Measurements from ENCODE around the gene GAS2L3. TPM values are rescaled to one million over a fixed set of nuclear protein-coding genes. Genes with fewer than 3 reads are reported as not detected.

Gene GAS2L3
- total RNA-seq, 1 donor from 2014 or later: 17.5 TPM

- no peak overlapping the region for H3K4me3 Mint-ChIP-seq
Measured at GRCh38 chr12:100566887-100567637, 6.4 kb upstream of the GAS2L3 start.

DNA sequence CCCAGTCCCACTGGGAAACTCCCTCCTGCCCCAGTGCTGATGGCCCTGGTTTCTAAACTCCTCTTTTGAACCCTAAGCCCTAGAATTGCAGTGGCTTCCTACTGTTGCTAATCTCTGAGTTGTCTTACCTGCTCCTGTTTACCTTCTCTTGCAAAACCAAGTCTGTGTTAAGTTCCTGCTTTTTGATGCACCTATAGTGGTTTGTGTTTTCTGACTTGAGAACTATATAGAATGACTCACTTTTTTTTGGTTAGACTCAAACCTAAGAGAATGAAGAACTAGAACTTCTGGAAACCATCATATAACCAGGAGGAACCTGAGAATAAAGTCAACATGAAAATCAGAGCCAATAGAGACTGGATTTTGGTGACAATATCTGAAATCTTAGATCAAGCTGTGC is 5.5 kb upstream of the GAS2L3 start:
- Mint-ChIP-seq H3K9me3 (no peaks in the 10 kb centered on the region), H3K36me3 (no peaks in the 10 kb centered on the region), H3K27ac (no peak overlapping the region), H3K4me3 (no peak overlapping the region), H3K27me3 (ENCODE audit: low read depth) (peaks cover 61% of the 10 kb centered on the region), H3K4me1 (peaks cover under 1% of the 10 kb centered on the region)
- DNase-seq (ENCODE audit: low spot score in 2 of 2, unreplicated experiment in 2 of 2): no peak
- no peak for TF ChIP-seq CTCF (IDR thresholded peaks at IDR 0.05; ENCODE audit: unreplicated experiment)

More at GRCh38 chr12:100566887-100567637, 6.4 kb upstream of the GAS2L3 start:
- no peak for DNase-seq (ENCODE audit: low spot score in 2 of 2, unreplicated experiment in 2 of 2)
- Mint-ChIP-seq H3K36me3 (no peaks in the 10 kb centered on the region), H3K27ac (no peak overlapping the region), H3K4me1 (no peaks in the 10 kb centered on the region), H3K9me3 (no peaks in the 10 kb centered on the region), H3K27me3 (ENCODE audit: low read depth) (peaks cover 60% of the 10 kb centered on the region)
- TF ChIP-seq CTCF (IDR thresholded peaks at IDR 0.05; ENCODE audit: unreplicated experiment): no peak

- peaks cover 36% of the 10 kb centered on the region for H3K27me3 Mint-ChIP-seq (ENCODE audit: low read depth)
- no peaks in the 10 kb centered on the region for H3K9me3 Mint-ChIP-seq
- H3K4me1 Mint-ChIP-seq: peaks cover 12% of the 10 kb centered on the region
- H3K36me3 Mint-ChIP-seq: no peaks in the 10 kb centered on the region
- no peak for TF ChIP-seq CTCF (IDR thresholded peaks at IDR 0.05; ENCODE audit: unreplicated experiment)
- no peak overlapping the region for H3K27ac Mint-ChIP-seq
- H3K4me3 Mint-ChIP-seq: peak overlapping the region; percentile 32
- DNase-seq (ENCODE audit: low spot score in 2 of 2, unreplicated experiment in 2 of 2): no peak
Measured at GRCh38 chr12:100572184-100572583, 1.3 kb upstream of the GAS2L3 start.

DNA sequence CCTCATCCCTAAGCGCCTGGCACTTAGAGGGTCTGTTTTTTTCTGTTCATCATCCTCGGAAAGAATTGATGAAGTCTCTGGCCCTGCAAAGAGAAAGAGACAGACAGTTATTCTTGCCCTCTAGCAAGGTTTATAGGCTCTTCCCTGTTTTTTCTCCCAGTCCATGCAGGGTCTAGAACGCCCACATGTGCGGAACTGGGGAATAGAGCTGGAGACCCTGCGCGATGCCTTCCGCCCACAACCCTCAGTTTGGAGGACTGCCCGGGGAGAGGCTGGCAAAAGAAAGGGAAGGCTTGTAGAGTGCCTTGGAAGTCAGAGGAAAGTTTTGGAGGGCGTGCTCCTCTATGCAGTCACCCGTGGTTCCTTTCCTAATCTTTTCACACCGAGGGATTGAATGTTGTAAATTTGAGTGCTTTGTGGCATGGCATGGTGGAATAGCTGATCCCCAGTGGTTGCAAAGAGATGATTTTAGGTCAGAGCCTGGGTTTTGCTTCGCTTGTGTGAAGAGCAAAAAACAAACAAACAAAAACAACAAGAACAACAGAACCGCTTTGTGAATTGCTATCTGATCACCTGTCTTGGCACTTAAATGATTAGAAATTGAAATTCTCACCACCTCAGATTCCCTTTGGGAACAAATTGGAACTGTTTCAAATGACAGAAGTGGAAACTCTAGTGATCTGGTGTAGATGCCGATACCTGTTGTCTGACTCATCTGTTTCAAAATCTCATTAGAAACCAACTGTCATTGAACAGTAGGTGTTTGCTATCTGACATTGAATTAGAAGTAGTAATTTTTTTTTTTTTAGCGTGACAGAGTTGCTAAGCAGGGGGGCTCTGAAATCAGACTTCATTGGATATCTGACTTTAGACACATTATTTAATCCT is 947 bp downstream of the GAS2L3 start:
- H3K27me3 Mint-ChIP-seq (ENCODE audit: low read depth): peaks cover 23% of the 10 kb centered on the region
- H3K27ac Mint-ChIP-seq: peak overlapping the region; percentile 70
- H3K9me3 Mint-ChIP-seq: no peaks in the 10 kb centered on the region
- H3K36me3 Mint-ChIP-seq: no peaks in the 10 kb centered on the region
- DNase-seq (ENCODE audit: low spot score in 2 of 2, unreplicated experiment in 2 of 2): no peak
- TF ChIP-seq CTCF (IDR thresholded peaks at IDR 0.05; ENCODE audit: unreplicated experiment): no peak
- peaks cover 12% of the 10 kb centered on the region for H3K4me1 Mint-ChIP-seq
- peak overlapping the region; percentile 88 for H3K4me3 Mint-ChIP-seq

DNA sequence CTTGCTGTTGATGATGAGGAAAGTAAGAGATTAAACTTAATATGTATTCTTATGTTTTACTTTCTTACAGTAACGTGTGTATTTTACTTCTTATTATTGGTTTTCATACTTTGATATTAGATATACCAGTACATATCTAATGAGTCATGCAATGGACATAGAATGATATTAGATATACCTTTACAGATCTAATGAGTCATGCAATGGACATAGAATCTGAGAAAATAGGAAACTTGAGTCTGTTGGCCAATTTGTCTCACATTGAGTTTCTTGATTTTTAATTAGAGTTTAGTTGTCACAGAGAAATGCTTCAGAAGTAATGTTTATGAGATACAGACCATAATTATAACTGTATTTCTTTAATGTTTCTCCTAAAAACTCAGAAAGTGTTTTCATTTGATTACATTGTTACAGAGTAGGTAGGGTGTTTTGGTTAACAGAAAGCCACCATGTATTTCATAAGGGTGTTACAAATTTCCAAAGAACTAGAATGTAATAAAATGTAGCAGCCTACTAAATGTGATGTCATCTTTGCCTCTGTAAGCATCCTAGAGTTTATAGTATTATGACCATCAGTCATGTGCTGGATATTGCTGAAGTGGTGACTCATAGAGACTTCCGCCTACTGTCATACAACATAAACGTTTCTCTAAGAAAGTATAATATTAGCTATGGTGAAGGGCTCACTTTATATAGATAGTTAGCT is 3.0 kb downstream of the GAS2L3 start:
- H3K4me3 Mint-ChIP-seq: no peak overlapping the region
- no peaks in the 10 kb centered on the region for H3K36me3 Mint-ChIP-seq
- no peak for DNase-seq (ENCODE audit: low spot score in 2 of 2, unreplicated experiment in 2 of 2)
- no peak for TF ChIP-seq CTCF (IDR thresholded peaks at IDR 0.05; ENCODE audit: unreplicated experiment)
- peaks cover 14% of the 10 kb centered on the region for H3K27me3 Mint-ChIP-seq (ENCODE audit: low read depth)
- H3K4me1 Mint-ChIP-seq: peaks cover 12% of the 10 kb centered on the region
- H3K9me3 Mint-ChIP-seq: no peaks in the 10 kb centered on the region
- H3K27ac Mint-ChIP-seq: no peak overlapping the region

All from mesothelial cell of epicardium (in vitro differentiated cells).